Astrocyte of the cerebellum (primary cell): ENCODE measurements around the gene DMD.

ENCODE experiments used
- DNase-seq: peaks from one replicate; pipeline ENCODE4 v3.0.0-alpha.2; 2011; ENCODE audit warnings: low read depth
- H3K4me3 ChIP-seq: 2 replicates; pipeline ENCODE4 v1.5.1; 2011; ENCODE audit warnings: mild to moderate bottlenecking, low read depth, low read length, moderate library complexity
- CTCF ChIP-seq: IDR thresholded peaks from 2 replicates; pipeline ENCODE4 v1.5.1; 2012; ENCODE audit warnings: low read length, low read depth, moderate library complexity, mild to moderate bottlenecking; ENCODE audit errors: missing control alignments
- in situ Hi-C: cut with HindIII; loops from 2 replicates; pipeline ENCODE4 v1.10.0; 2017; ENCODE audit warnings: low sequenced_read_pairs

The DMD gene

GRCh38 chrX:31884535-31884934, 1326.8 kb downstream of the DMD start:
- in situ Hi-C loops = no loop called here
- no peak overlapping the region for H3K4me3 ChIP-seq
- DNase-seq = no peak
- no peak for TF ChIP-seq CTCF

GRCh38 chrX:31872007-31872406, 1339.3 kb downstream of the DMD start:
- no peak for DNase-seq
- no peak overlapping the region for H3K4me3 ChIP-seq
- TF ChIP-seq CTCF = no peak
- in situ Hi-C loops = no loop called here

GRCh38 chrX:31870267-31870666, 1341.1 kb downstream of the DMD start:
- in situ Hi-C loops = no loop called here

GRCh38 chrX:31860686-31861085, 1350.7 kb downstream of the DMD start:
- in situ Hi-C loops = no loop called here
- TF ChIP-seq CTCF = no peak
- H3K4me3 ChIP-seq = no peak overlapping the region
- DNase-seq = no peak

More at GRCh38 chrX:31870267-31870666, 1341.1 kb downstream of the DMD start:
- H3K4me3 ChIP-seq = no peak overlapping the region
- DNase-seq = no peak
- no peak for TF ChIP-seq CTCF

GRCh38 chrX:31858915-31859314, 1352.4 kb downstream of the DMD start:
- in situ Hi-C loops = no loop called here
- DNase-seq = no peak
- no peak overlapping the region for H3K4me3 ChIP-seq
- no peak for TF ChIP-seq CTCF

GRCh38 chrX:31854716-31855115, 1356.6 kb downstream of the DMD start:
- H3K4me3 ChIP-seq = no peak overlapping the region
- no peak for DNase-seq
- no peak for TF ChIP-seq CTCF
- in situ Hi-C loops = no loop called here

- TF ChIP-seq CTCF = no peak
- DNase-seq = no peak
- no peak overlapping the region for H3K4me3 ChIP-seq
- in situ Hi-C loops = no loop called here
Measured at GRCh38 chrX:31851761-31852160, 1359.6 kb downstream of the DMD start.
